ENCODE measurements around the gene LDLRAP1.
"Not testable (repeated sequence)": the region's sequence is repeated elsewhere in the genome, so short reads cannot be mapped to it uniquely, and the experiment has no call there.

LDLRAP1 gene

GRCh38 chr1:25580927-25581326 lies 37.5 kb downstream of the LDLRAP1 start:
- TF ChIP-seq CTCF (IDR thresholded peaks at IDR 0.05; ENCODE audit: low read depth, low read length) = no peak
- DNase-seq (ENCODE audit: extremely low read depth, low read depth) = no peak

- no peak for DNase-seq (ENCODE audit: extremely low read depth, low read depth)
- TF ChIP-seq CTCF (IDR thresholded peaks at IDR 0.05; ENCODE audit: low read depth, low read length) = no peak
Observed at GRCh38 chr1:25581764-25582163, 38.4 kb downstream of the LDLRAP1 start.

- no peak for DNase-seq (ENCODE audit: extremely low read depth, low read depth)
- TF ChIP-seq CTCF (IDR thresholded peaks at IDR 0.05; ENCODE audit: low read depth, low read length) = no peak
Observed at GRCh38 chr1:25583519-25584370, 40.3 kb downstream of the LDLRAP1 start.

- DNase-seq (ENCODE audit: extremely low read depth, low read depth) = no peak
- TF ChIP-seq CTCF (IDR thresholded peaks at IDR 0.05; ENCODE audit: low read depth, low read length) = no peak
Observed at GRCh38 chr1:25586181-25586588, 42.8 kb downstream of the LDLRAP1 start.

- no peak for DNase-seq (ENCODE audit: extremely low read depth, low read depth)
- TF ChIP-seq CTCF (IDR thresholded peaks at IDR 0.05; ENCODE audit: low read depth, low read length) = no peak
Observed at GRCh38 chr1:25587290-25587689, 43.9 kb downstream of the LDLRAP1 start.

GRCh38 chr1:25588224-25588623 lies 44.8 kb downstream of the LDLRAP1 start:
- not testable (repeated sequence) for DNase-seq (ENCODE audit: extremely low read depth, low read depth)

- DNase-seq (ENCODE audit: extremely low read depth, low read depth) = not testable (repeated sequence)
Observed at GRCh38 chr1:25588786-25589185, 45.4 kb downstream of the LDLRAP1 start.

GRCh38 chr1:25590096-25590824 lies 46.9 kb downstream of the LDLRAP1 start:
- peak; percentile 17 for TF ChIP-seq CTCF (IDR thresholded peaks at IDR 0.05; ENCODE audit: low read depth, low read length)
- no peak for DNase-seq (ENCODE audit: extremely low read depth, low read depth)
